ENCODE results near the gene TOB2.

The TOB2 gene

GRCh38 chr22:41482319-41482935 is 35.8 kb upstream of the TOB2 start:
- TF ChIP-seq CTCF (conservative IDR thresholded peaks at IDR 0.05) (no peak), ZFX (IDR thresholded peaks at IDR 0.05) (no peak)
- no peak overlapping the region for H3K27ac ChIP-seq

- no peak for TF ChIP-seq CTCF (conservative IDR thresholded peaks at IDR 0.05)
- no peak for TF ChIP-seq ZFX (IDR thresholded peaks at IDR 0.05)
- H3K27ac ChIP-seq: no peak overlapping the region
These were observed 35.3 kb upstream of the TOB2 start for GRCh38 chr22:41481925-41482318.

GRCh38 chr22:41481131-41481830 is 34.7 kb upstream of the TOB2 start:
- no peak for TF ChIP-seq ZFX (IDR thresholded peaks at IDR 0.05)
- peak overlapping the region; percentile 4 for H3K27ac ChIP-seq

GRCh38 chr22:41480397-41480735 is 33.8 kb upstream of the TOB2 start:
- no peak overlapping the region for H3K27ac ChIP-seq
- no peak for TF ChIP-seq ZFX (IDR thresholded peaks at IDR 0.05)
- TF ChIP-seq CTCF (conservative IDR thresholded peaks at IDR 0.05): no peak

- TF ChIP-seq ZFX (IDR thresholded peaks at IDR 0.05) (no peak), CTCF (conservative IDR thresholded peaks at IDR 0.05) (no peak)
- no peak overlapping the region for H3K27ac ChIP-seq
These were observed 33.2 kb upstream of the TOB2 start for GRCh38 chr22:41479671-41480396.

GRCh38 chr22:41478891-41479521 is 32.4 kb upstream of the TOB2 start:
- TF ChIP-seq CTCF (conservative IDR thresholded peaks at IDR 0.05) (no peak), ZFX (IDR thresholded peaks at IDR 0.05) (no peak)
- no peak overlapping the region for H3K27ac ChIP-seq

- no peak overlapping the region for H3K27ac ChIP-seq
These were observed 31.9 kb upstream of the TOB2 start for GRCh38 chr22:41478473-41478872.

More at GRCh38 chr22:41478473-41478872, 31.9 kb upstream of the TOB2 start:
- no peak for TF ChIP-seq CTCF (conservative IDR thresholded peaks at IDR 0.05)
- no peak for TF ChIP-seq ZFX (IDR thresholded peaks at IDR 0.05)

Data from C4-2B (cell line).